Measurements from ENCODE around the gene MAP7.
A peak's percentile ranks its signal among the peaks of the same experiment; 100 is the strongest.
"Not testable (repeated sequence)": the region's sequence is repeated elsewhere in the genome, so short reads cannot be mapped to it uniquely, and the experiment has no call there.

MAP7 gene

DNA sequence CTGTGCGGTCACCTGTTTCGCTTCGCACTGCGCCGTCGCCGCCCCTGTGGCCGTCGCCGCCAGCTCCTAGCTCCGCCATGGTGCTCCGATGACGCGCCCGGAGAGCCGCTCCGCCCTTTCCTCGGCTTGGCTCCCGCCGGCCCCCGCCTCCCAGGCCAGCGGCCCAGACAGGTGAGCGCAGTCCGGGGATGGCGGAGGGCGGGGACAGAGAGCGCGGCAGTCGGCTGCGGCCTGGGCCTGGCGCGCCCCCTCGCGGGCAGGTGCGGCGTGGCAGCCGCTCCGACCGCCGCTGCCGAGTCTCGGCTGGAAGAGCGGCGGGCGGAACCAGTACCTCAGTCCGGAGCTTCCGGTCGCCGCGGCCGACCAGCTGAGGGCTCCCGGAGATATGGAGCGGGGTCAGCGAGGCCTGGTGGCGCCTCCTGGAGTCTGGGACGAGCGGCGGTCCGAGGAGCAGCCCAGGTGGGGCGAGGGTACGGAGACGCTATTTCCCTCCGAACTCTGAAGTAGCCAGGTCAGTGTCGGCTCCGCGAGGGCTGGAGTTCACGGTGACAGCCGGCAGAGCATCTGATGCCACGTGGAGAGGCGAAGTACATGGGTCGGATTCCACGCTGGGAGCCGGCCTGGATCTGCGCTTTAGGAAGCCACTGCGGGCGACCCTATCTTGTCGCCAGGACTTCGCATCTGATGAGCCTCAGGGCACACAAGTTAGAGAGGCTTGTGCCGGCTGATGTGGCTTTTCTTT, at the start of gene MAP7:
MAP7 (minus strand) TSS at position 93 of the 742 bp plus-strand sequence; CDS start at position 79, 14 bp downstream.
- in situ Hi-C loops (cut with HindIII; ENCODE audit: low pct_ligation_motif_present, low pct_unique_long_range_greater_than_20kb, low sequenced_read_pairs): no loop called here
- peak; percentile 54 for DNase-seq

DNA sequence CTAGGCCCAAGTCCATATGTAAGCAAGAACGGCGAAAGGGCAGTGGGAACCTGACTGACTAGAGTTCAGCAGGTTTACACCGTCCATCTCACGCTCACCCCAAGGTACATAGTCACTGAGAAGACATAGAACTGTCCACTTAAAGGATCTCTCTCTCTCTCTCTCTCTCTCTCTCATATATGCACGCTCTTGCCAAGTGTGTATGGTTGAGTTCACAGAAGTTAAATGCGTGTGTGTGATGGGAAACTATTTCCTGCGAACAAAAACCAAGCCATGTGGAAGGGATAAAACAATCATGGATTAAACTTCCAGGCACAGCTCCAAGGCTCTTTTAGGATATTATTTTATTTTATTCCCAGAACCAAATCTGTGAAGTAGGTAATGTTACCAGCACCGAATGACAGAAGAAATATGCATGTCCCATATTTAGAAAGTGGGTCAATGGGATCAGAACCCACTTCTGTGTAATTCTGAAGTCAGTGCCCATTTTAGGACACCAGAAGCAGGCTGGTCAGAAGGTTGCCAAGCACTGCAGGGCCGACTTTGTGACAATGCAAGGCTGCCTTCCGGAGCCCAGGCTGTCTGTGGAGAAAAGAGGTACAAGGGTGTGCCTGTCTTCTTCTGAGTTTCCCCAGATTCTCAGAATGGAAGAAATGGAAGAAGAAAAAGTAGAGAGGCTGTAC, 49.2 kb upstream of the MAP7 start:
- in situ Hi-C loops (cut with HindIII; ENCODE audit: low pct_ligation_motif_present, low pct_unique_long_range_greater_than_20kb, low sequenced_read_pairs): no loop called here

DNA sequence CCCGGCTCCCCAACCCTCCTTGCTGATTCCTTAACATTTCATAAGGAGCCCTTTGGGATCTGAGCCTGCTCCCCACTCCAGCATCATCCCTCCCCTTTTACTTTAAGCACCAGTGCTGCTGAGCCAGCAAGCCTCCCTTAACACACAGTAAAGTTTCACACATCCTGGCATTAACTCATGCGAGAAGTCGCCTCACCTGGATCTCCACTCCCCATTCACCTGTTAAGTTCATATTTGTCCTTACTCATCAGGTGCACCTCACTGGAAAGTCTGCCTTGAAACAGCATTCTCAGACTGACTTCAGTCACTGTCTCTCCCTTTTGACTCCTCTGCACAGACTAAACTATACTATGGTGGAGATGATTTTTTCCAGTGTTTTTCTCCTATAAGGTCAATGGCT, 47.8 kb upstream of the MAP7 start:
- in situ Hi-C loops (cut with HindIII; ENCODE audit: low pct_ligation_motif_present, low pct_unique_long_range_greater_than_20kb, low sequenced_read_pairs): no loop called here
- DNase-seq: no peak

More for the DNA sequence above, 49.2 kb upstream of the MAP7 start:
- DNase-seq: no peak

DNA sequence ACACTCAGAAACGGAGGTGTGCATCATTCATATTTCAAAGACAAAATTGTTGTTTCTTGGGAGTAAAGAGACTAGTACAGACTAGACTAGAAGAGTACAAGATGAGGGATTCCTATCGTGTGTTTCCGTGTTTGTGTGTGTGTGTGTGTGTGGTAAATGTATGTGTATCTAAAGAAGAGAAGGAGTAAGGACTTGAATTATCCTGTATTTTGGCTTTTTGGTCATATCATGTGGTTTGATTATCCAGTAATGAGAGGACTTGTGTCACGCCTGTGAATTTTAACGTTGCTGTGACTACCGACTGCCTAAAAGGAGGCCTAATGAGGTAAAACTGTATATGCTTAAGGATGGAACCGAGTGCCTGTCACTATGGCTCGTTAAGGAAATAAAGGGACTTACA, 44.4 kb upstream of the MAP7 start:
- in situ Hi-C loops (cut with HindIII; ENCODE audit: low pct_ligation_motif_present, low pct_unique_long_range_greater_than_20kb, low sequenced_read_pairs): no loop called here
- no peak for DNase-seq

DNA sequence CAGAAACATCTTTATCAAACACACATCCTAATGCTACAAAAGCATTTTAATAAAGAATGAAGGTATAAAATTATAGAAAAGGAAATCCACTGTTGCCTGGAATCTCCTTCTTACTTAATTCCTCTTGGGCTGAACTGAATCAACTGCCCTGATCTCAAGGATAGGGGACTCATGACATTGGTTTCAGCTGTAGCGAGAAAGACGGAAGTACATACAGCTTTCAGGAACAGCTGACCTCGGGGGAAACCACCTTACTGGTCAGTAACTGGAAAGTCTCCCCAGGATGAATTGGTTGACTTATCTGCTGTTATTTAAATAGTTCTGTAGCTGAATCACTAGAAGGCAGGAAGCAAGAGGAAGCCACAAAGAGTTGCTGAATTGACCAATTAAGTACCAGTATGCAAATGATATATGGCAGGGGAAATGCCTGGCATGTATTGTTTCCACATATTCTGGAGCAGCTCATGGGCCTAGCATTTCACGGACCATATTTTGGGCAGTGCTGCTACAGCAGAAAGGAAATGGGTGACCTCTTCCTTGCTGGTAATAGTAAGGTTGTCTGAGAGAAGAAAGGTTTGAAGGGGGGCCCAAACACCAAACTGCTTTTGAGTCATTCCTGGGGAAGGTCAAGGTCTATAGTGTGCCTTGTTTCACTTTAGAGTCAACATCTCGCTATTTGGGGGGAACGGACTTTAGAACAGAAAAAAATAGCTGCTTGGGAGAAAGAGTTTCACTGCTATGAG, 43.7 kb upstream of the MAP7 start:
- peak; percentile 98 for DNase-seq
- in situ Hi-C loops (cut with HindIII; ENCODE audit: low pct_ligation_motif_present, low pct_unique_long_range_greater_than_20kb, low sequenced_read_pairs): no loop called here

DNA sequence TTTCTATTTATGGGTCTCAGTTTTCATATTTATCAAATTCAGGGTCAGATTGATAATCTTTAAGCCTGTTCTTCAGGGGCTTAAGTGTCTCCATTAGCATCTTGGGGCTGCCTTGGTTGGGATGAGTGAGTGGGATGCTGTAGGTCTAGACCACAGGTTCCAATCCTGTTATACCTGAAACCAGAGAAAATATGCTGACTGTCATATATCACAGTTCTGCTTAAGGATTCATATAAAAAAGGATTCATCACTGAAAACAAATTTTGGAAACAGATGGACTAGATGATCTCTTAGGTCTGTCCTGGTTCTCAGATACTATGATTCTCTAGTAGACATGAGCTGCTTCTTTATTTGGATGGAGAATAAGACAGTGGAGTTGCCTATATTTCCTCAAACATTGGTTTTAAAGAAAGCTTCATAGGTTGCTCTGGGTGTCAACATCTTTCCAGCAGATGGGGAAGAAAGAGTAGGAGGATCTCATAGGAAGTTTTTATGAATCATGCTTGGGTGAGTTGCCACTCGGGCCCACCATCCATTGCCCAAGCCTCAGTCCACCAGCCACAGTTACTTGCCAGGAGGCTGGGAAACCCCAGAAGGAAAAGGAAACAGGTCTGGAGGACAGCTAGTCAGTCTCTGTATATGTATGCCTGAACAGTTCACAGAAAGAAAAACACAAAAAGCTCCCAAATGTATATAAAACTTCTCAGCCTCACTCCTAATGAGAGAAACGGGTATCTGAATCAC, 42.9 kb upstream of the MAP7 start:
- in situ Hi-C loops (cut with HindIII; ENCODE audit: low pct_ligation_motif_present, low pct_unique_long_range_greater_than_20kb, low sequenced_read_pairs): no loop called here
- no peak for DNase-seq

DNA sequence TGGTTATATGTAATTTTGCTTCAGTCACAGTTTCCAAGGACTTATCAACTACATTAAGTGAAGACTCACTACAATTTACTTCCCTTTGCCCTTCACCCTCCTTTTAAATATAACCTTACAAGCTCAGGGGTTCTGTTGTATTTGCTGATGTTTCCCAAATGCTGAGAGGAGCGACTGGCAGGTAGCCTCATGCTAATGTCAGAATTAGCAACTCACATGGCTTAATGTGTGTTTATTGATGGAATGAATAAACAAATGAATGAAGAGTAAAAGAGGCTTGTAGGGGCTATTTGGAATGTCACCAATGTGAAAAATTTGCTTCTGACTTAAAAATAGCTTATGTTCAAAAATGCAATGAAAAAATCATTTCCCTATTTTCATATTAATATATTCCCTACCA, 41.4 kb upstream of the MAP7 start:
- in situ Hi-C loops (cut with HindIII; ENCODE audit: low pct_ligation_motif_present, low pct_unique_long_range_greater_than_20kb, low sequenced_read_pairs): no loop called here
- no peak for DNase-seq

DNA sequence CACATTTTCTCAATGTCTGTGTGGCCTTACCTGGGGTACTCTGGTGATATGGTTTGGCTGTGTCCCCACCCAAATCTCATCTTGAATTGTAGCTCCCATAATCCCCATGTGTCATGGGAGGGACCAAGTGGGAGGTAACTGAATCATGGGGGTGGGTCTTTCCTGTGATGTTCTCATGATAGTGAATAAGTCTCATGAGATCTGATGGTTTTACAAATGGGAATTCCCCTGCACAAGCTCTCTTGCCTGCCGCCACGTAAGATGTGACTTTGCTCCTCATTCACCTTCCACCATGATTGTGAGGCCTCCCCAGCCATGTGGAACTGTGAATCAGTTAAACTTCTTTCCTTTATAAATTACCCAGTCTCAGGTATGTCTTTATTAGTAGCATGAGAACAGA, 40.6 kb upstream of the MAP7 start:
- in situ Hi-C loops (cut with HindIII; ENCODE audit: low pct_ligation_motif_present, low pct_unique_long_range_greater_than_20kb, low sequenced_read_pairs); DNase-seq: not testable (repeated sequence)

DNA sequence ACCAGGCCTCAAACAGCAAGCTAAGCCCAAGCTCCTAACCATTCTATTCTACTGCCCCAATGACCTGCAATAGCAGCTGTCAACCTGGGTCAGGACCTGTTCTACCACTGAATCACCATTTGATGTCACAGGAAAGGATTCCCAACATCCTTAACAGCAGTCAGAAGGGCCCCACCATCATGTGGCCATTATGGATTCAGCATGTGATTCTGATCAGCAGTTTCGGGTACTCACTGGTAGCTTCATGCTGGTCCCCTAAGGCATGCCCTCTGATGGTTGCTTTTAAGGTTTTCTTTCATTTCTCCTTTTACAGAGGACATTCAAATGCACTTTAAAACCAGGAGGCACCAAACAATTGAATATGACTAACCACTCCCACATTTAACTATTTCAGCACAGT, 37.3 kb upstream of the MAP7 start:
- DNase-seq: no peak
- in situ Hi-C loops (cut with HindIII; ENCODE audit: low pct_ligation_motif_present, low pct_unique_long_range_greater_than_20kb, low sequenced_read_pairs): no loop called here

DNA sequence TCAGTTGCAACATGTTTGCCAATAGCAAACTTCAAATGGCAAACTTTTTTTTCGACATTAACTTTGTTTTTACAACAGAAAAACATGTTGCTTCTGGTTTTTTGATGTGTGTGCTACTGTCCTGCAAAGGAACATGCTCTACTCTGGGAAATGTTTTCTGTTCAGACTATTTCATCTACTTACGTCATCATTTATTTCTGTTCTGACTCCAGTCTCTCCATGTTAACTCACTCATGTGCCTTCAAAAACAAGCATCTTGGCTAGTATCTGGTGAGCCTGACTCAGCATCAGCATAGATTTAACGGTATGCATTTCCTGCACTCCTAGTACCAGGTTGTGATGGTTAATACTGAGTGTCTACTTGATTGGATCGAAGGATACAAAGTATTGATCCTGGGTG, 36.1 kb upstream of the MAP7 start:
- peak; percentile 27 for DNase-seq
- in situ Hi-C loops (cut with HindIII; ENCODE audit: low pct_ligation_motif_present, low pct_unique_long_range_greater_than_20kb, low sequenced_read_pairs): no loop called here

DNA sequence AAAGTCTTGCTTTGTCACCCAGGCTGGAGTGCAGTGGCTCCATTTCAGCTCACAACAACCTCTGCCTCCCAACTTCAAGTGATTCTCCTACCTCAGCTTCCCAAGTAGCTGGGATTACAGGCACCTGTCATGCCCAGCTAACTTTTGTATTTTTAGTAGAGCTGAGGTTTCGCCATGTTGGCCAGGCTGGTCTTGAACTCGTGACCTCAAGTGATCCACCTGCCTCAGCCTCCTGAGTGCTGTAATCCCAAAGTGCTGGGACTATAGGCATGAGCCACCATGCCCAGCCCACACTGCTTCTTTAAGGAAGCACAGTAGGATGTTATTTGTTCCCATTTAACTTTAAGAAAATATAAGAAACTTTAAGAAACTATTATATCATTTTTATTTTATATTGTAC, 35.3 kb upstream of the MAP7 start:
- in situ Hi-C loops (cut with HindIII; ENCODE audit: low pct_ligation_motif_present, low pct_unique_long_range_greater_than_20kb, low sequenced_read_pairs): not testable (repeated sequence)

DNA sequence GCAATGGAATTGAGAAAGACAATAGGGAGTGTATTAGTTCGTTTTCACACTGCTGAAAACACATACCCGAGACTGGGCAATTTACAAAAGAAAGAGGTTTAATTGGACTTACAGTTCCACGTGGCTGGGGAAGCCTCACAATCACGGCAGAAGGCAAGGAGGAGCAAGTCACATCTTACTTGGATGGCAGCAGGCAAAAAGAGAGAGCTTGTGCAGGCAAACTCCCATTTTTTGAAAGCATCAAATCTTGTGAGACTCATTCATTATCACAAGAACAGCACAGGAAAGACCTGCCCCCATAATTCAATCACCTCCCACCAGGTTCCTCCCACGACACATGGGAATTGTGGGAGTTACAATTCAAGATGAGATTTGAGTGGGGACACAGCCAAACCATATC, 34.1 kb upstream of the MAP7 start:
- DNase-seq: not testable (repeated sequence)

More for the DNA sequence above, 35.3 kb upstream of the MAP7 start:
- DNase-seq: not testable (repeated sequence)

DNA sequence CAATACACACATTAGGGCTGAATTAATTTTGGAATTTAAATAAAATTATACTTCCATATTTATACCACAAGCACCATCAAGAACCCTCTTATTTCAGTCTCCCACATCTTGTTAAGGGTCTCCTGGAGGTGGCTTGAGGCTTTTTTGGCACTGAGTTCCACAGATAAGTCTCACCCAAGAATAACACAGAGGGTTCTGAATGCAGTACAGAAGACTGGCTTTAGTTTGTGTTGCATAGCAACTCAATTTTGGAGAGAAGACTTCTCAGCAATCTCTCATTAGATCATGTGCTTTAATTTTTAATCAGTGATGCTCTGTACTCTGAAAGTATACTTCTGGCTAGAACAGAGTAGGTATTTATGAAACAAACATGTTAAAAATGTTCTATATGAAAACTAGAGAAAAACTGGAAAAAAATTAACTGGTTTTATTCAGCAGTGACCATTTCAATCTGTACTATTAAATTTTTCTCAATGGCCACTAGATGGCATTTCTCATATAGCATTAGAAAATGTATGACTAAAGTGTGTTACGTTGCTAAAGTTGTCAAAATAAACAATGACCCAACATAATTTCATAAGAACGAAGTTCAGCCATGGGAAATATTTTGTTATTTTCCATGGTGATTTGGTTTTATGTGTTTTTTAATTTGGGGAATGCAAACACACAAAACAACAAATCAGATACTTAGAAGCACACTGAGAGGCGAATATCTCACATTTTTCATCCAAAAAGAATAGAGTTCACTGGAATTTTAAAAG, 32.7 kb upstream of the MAP7 start:
- in situ Hi-C loops (cut with HindIII; ENCODE audit: low pct_ligation_motif_present, low pct_unique_long_range_greater_than_20kb, low sequenced_read_pairs): no loop called here
- DNase-seq: peak; percentile 50

More for the DNA sequence above, 34.1 kb upstream of the MAP7 start:
- in situ Hi-C loops (cut with HindIII; ENCODE audit: low pct_ligation_motif_present, low pct_unique_long_range_greater_than_20kb, low sequenced_read_pairs): not testable (repeated sequence)

DNA sequence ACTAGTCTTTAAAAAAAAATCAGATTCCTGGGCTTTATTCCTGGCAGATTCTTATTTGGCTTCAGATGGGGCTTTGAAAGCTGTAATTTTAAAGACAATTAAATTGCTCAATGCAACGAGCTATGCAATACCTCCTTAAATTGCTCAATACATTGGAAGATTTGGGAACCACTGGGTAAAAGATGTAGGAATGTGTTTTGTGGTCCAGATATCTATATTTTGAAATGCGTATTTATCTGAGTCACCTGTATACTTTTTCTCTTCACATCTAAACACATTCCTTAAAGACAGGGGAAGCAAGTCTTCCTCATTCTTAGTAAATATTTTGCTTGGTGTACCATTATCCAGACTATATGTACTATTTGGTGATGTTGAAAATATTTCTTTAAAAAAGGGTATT, 29.6 kb upstream of the MAP7 start:
- in situ Hi-C loops (cut with HindIII; ENCODE audit: low pct_ligation_motif_present, low pct_unique_long_range_greater_than_20kb, low sequenced_read_pairs): no loop called here
- DNase-seq: no peak

DNA sequence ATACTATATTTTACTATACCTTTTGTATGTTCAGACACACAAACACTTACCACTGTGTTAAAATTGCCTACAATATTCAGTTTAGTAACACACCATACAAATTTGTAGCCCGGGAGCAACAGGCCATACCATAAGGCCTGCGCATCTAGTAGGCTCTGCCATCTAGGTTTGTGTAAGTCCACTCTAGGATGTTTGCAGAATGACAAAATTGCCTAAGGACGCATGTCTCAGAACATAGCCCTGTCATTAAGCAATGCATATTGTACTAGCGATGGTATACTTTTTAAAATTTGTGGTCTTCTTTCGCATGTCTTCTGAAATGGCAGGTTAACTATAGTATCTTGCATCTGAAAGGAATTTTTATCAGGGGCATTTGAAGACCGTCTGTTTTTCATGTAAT, 26.6 kb upstream of the MAP7 start:
- in situ Hi-C loops (cut with HindIII; ENCODE audit: low pct_ligation_motif_present, low pct_unique_long_range_greater_than_20kb, low sequenced_read_pairs): no loop called here
- no peak for DNase-seq

DNA sequence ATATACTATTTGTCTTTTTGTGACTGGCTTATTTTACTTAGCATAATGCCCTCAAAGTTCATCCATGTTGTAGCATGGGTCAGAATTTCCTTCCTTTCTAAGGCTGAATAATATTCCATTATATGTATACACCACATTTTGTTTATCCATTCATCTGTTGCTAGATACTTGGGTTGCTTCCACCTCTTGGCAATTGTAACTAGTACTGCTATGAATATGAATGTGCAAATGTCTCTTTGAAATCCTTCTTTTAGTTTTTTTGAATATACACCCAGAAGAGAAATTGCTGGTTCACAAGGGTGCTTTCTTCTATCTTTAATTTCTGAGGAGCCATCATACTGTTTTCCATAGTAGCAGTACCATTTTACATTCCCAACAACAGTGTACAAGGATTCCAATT, 21.3 kb upstream of the MAP7 start:
- no peak for DNase-seq
- in situ Hi-C loops (cut with HindIII; ENCODE audit: low pct_ligation_motif_present, low pct_unique_long_range_greater_than_20kb, low sequenced_read_pairs): no loop called here

DNA sequence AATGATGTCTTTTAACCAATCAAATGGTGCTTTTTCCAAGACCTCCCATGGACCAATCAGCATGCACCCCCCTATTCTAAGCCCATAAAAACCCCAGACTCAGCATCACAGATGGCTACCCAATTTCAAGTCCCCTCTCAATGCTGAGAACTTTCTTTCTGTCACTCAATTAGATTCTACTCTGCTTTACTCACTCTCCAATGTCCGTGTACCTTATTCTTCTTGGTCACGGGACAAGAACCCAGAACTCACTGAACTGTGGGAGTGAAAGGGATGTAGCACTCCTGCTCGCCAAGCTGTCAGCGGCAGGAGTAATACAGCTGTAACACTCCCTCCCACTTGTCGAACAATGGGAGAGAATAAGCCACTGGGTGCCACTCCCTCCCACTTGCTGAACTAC, 20.8 kb upstream of the MAP7 start:
- in situ Hi-C loops (cut with HindIII; ENCODE audit: low pct_ligation_motif_present, low pct_unique_long_range_greater_than_20kb, low sequenced_read_pairs): no loop called here
- DNase-seq: no peak

DNA sequence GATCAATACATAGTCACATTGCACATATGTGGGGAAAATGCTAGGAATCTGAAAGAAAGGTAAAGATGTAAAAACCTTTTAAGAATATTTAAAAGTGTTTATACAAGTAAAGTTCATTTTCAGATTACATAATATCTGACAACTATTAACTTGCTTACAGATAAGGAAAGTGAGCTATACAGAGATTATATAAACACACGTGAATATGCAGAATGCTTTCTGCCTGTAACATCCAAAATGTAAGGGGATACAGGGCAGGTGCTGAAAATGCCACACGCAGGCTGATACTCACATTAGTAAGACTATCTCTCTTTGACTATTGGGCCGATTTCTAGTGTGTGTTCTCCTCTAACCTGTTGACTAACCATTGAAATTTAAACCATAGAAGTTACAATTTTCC, 17.9 kb upstream of the MAP7 start:
- in situ Hi-C loops (cut with HindIII; ENCODE audit: low pct_ligation_motif_present, low pct_unique_long_range_greater_than_20kb, low sequenced_read_pairs): no loop called here
- DNase-seq: no peak
